Suppressor macrophage treated with lipopolysaccharide for 4 hours (primary cell): ENCODE results near the gene MRPS27.
"Not testable (repeated sequence)": the region's sequence is repeated elsewhere in the genome, so short reads cannot be mapped to it uniquely, and the experiment has no call there.

Experiments
- DNase-seq: peaks from one replicate; pipeline ENCODE4 v3.0.0-alpha.2; 2020

Gene MRPS27

GRCh38 chr5:72325566-72326305 is 5.7 kb upstream of the MRPS27 start:
- DNase-seq: no peak

- DNase-seq: no peak
These were observed 4.3 kb upstream of the MRPS27 start for GRCh38 chr5:72324189-72324825.

GRCh38 chr5:72319435-72319975 is 535 bp downstream of the MRPS27 start:
- peak; percentile 14 for DNase-seq

GRCh38 chr5:72314571-72315172 is 5.4 kb downstream of the MRPS27 start:
- DNase-seq: no peak

- no peak for DNase-seq
These were observed 6.9 kb downstream of the MRPS27 start for GRCh38 chr5:72313141-72313540.

GRCh38 chr5:72308853-72309191 is 11.2 kb downstream of the MRPS27 start:
- no peak for DNase-seq

GRCh38 chr5:72307968-72308852 is 11.8 kb downstream of the MRPS27 start:
- peak; percentile 99 for DNase-seq

GRCh38 chr5:72307573-72307967 is 12.5 kb downstream of the MRPS27 start:
- no peak for DNase-seq

- DNase-seq: no peak
These were observed 14.6 kb downstream of the MRPS27 start for GRCh38 chr5:72305194-72306142.

GRCh38 chr5:72302171-72302570 is 17.9 kb downstream of the MRPS27 start:
- DNase-seq: no peak

- DNase-seq: no peak
These were observed 18.5 kb downstream of the MRPS27 start for GRCh38 chr5:72301557-72301956.

- no peak for DNase-seq
These were observed 19.3 kb downstream of the MRPS27 start for GRCh38 chr5:72300590-72301339.

GRCh38 chr5:72298711-72299110 is 21.3 kb downstream of the MRPS27 start:
- DNase-seq: no peak

GRCh38 chr5:72298136-72298535 is 21.9 kb downstream of the MRPS27 start:
- not testable (repeated sequence) for DNase-seq

GRCh38 chr5:72296256-72296655 is 23.8 kb downstream of the MRPS27 start:
- DNase-seq: no peak

GRCh38 chr5:72295539-72295938 is 24.5 kb downstream of the MRPS27 start:
- no peak for DNase-seq

GRCh38 chr5:72294473-72294872 is 25.6 kb downstream of the MRPS27 start:
- no peak for DNase-seq

- no peak for DNase-seq
These were observed 26.5 kb downstream of the MRPS27 start for GRCh38 chr5:72293495-72294055.

- DNase-seq: no peak
These were observed 27.6 kb downstream of the MRPS27 start for GRCh38 chr5:72292411-72292810.

- DNase-seq: no peak
These were observed 28.4 kb downstream of the MRPS27 start for GRCh38 chr5:72291601-72292000.
